NK-92 (cell line): ENCODE results near the gene HSP90AB1.

ENCODE experiments used
- DNase-seq: peaks from one replicate; lab custom pipeline; 2025; ENCODE audit not compliant: unreplicated experiment; lab: John Stamatoyannopoulos, UW

HSP90AB1 gene

DNA sequence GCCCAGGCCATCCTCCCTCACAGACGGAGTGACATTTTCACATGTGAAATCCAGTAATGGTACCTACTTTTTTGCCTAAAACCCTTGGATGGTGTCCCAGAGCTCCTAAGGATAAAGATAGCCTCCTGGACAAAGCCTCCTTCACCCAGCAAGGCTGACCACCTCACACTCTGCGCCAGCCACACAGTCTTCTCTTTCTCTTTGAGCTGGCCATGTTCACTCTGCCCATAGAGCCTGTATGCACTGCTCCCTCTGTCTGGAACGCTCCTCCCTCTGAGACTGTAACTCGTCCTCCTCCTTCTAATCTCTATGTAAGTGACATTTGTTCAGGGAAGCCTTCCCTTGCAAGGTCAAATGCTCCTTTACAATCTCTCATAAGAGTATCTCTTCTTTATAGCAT lies 38.0 kb downstream of the HSP90AB1 start:
- DNase-seq: no peak

DNA sequence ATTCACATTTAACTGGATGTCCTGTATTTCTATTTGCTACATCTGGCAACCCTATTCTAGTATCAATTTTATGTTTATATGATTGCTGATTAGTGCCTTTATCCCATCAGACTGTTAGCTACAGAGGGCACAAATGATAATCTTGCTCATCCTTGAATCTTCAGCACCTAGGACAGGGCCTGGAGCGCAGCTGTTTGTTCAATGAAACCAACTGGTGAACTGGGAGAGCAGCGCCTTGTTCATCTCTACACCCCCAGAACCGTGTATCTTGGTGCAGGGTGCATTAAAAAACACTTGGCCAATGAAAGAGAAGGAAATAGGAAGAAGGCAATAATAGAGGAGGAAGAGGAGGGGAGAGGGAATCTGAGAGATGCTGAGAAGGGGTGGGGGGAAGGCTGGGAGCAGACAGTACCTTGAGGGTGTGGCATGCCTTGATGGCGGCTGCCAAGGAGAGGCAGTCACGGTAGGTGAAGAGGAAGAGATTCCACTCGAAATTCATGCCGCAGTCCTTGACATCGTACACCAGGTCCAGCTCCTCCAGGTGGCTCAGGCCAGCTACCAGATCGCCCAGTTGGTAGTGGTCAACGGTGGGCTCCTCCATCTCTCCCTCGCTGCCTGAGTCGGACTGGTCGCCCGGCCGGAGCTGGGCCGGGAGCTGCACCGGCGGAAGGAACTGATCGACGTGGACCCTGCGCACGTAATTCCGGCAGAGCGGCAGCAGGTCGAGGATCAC lies 38.8 kb downstream of the HSP90AB1 start:
- no peak for DNase-seq

DNA sequence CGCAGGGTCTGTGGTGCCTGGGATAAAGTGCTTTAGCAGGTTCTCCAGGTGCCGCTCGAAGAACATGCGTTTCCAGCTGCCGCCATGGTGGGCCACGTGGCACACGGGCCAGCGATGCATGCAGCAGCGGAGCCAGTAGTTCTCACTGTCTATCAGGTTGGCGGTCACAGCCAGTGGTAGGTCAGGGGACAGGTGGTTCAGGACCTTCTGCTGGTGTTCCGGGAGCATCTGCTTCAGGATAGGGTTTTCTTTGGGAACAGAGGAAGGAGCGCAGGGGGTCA lies 39.3 kb downstream of the HSP90AB1 start:
- DNase-seq: no peak

DNA sequence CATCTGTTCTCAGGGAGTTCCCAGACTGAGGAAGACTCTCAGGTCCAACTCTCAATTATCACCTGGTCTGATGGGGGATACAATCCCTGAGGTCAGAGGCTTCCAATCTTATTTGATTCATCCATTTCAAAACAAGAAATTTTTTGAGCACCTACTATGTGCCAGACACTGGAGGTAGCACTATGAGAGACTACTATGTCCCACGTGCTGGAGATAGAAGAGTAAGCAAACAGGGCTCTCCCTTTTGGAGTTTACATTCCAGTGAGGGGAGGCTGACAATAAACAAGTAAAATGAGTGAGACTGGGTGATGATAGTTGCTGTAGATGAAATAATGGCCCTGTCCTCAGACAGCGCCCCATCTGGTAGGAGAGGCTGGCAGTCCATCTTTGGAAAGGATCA lies 39.8 kb downstream of the HSP90AB1 start:
- DNase-seq: no peak

DNA sequence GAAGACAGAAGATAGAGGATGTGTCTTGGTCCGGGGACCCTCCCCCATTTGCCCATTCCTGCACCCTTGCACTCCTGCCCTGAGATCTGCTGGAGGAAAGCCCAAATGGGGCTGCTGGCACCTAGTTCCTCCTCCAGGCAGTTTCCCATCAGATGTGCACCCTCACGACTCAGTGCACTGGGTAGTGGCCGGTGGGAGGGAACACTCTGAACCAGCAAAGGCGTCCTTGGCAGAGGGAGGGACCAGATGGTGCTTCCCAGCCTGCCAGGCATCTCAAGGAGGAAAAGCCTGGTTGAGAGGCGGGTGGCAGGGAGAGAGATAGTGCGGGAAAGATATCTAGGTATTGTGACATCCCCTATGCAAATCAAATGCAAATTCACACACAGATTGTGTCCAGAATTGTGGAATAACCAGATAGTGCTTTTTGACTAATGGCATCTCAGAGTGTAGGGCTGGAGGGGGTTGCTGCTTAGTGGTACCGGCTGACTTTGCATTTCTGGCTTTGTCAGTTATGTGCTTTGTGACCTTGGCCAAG lies 42.9 kb downstream of the HSP90AB1 start:
- no peak for DNase-seq

DNA sequence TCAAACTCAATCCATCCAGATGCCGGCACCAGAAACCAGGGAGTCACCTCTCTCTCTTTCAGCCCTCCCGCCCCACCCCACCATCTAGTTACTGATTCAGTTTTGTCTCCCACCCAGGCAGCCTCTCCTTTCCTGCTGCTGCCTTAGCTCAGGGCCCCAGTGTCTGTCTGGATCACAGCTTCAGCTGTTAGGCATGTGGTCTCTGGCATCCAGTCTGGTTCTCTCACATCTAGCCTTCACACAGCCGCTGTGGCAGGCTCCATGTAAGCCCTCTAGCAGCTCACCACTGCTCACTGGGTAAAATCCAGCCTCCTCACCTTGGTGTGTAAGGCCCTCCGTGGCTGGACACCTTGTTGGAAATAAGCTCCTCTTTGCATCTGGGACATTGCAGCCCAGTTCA lies 44.9 kb downstream of the HSP90AB1 start:
- no peak for DNase-seq

DNA sequence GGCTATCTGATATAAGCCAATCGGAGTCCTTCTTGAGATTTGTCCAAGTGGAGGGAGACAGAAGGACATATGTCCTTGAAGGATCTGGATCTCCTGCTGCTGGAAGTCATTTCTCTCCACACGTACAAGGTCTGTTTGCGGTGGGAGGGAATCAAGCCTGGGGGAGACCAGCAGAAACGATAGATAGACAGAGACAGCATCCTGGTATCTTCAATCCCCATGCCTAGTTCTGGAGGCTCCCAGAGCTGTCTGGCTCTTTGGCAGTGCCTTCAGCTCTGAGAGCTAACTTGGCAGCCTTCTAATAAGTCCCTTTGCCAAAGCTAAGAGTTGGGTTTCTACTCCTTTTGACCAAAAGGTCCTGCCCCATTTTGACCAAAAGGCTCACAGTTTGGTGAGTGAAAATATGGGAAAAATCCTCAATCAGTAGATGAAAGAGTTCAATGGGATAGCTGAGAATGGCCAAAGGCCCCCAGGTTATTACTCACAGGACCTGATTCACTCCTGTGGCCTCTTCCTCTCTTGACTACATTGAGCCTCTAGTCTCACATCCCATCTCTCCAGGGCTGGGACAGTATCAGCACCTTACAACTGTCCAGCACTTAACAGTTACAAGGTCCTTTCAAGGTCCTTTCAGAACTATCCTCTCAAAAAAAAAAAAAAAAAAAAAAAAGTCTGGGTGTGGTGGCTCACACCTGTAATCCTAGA lies 45.9 kb downstream of the HSP90AB1 start:
- no peak for DNase-seq

DNA sequence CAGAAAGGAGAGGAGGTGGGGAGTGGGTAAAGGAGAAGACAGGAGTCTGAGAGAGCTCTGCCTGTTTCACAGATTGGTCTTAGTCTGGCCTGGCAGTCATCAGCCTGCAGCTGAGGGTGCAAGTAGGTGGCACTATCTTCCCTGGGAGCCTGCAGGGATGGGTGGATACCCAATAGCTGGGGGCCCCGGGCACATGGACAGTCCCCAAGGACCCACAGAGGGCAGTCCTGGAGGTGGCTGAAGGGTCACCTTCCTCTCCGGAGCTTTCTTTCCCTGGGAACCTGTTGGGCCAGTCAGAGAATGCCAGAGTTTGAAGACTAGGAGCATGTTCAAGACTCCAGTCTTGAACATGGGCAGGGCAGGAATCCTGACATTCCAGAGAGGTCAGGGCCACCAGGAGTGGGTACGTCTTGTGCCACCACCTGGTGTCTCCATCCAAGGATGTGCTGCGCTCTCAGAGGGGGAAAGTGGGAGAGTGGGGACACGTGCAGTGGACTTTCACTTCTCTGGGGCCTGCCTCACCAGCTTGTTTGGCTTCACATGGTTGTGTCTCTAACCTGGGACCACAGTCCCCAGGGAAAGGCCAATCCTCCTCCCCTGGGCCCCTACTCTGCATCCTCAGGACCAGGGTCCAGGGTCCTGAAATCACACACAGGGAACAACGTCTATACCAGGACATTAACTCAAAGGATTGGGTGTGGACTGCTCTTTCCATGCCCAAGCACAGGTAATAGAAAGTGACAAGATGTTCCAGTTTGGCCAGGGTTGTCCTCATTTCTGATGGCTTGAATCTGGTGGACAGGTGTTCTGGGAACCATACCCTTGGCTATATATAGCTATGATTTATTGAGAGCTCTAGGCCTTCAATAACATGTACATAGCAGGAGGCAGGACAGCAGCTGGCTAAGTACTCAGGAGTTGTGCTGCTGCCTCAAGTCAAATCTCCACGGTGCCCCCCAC lies 48.2 kb downstream of the HSP90AB1 start:
- DNase-seq: no peak

DNA sequence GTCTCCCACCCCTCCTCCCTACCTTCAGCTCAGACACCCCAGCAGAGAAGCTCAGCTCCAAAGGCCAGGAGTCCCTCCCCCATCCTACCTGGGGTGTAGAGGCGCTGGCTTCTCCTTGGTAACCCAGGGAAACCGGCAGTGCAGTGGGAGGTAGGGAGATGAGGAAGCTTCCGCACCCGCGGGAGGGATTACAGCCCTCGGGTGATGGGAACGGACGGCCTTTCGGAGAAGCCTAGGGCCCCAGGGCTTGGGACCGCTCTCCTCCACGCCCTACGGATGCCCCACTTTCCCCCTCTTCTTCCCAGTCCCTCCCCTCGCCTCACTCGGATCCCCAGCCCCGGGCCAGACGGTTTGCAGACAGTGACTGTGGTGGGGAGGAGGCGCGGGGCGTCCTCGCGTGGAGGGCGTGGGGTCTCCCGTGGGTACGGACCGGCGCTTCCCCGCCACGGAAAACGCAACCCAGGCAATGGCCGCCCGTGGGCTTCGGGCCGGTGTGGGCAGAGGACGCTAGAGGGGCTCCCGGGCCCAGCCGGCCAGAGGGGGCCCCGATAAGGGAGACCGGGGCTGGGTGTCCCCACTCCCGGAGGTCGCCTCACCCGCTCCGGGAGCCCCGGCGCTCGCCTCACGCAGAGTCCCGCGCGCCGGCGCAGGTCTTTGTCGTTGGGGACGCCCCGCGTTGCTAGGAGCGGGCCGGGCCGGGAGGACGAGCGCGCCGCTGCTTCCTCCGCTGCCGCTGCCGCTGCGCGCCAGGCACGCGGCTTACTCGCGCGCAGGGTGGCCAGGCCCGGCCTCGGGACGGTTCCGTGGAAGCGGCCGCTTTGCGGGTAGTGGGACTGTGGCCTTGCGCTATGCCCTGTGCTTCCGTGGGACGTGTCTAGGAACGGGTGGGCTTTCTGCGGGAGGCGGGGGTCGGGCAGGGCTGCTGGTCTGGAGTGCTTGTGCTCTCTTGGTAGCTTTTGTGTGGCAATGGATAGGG lies 50.5 kb downstream of the HSP90AB1 start:
- no peak for DNase-seq

DNA sequence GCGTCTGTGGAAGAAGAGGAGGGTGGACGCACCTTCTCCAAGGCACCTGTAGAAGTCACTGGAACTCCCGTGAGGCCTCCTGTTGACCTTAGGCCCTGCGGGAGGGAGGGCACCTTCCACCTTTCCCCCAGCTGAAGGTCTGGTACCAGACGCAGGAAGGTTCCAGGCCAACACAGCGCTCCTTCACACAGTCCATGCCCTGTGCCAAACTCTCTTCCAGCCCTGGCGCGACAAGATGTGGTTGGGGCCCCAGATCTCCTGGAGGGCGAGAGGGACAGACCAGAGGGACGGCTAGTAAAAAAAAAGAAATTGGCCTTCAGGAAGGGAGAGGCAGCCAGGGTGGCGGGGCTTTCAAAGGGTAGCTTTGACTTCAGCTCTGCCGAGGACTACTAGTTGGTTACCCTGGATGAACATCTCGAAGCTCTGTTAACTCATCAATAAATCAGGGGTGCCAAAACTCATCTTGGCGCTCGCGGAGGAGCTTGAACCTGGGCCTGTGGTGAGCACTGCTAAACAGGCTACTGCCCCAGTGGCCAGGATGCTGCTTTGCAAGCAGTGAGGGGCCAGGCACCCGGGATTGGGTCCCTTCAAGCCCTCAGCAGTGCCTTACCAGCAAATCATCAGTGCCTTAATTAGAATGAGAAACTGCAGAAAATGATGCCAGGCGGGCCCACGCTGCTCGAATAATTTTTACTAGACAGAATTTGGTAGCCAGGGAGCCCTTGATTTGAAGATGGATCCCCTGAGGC lies 51.3 kb downstream of the HSP90AB1 start:
- no peak for DNase-seq

DNA sequence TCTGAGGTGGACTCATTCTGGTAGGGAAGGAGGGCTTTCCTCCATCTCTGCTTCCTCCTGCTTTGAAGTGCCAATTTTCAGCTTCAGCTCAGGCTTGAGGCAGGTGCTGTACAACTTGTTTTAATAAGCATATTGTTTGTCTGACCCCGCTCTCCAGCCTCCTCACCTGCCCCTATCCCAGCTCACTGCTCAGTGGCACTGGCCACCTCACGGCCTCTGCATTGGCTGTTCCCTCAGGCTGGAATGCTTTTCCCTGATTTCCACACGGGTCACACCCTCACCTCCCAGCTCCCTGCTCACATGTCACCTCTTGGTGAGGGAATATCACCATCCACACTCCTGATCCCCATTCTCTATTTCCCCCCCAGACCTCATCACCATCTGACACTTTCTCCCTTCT lies 52.0 kb downstream of the HSP90AB1 start:
- DNase-seq: no peak

DNA sequence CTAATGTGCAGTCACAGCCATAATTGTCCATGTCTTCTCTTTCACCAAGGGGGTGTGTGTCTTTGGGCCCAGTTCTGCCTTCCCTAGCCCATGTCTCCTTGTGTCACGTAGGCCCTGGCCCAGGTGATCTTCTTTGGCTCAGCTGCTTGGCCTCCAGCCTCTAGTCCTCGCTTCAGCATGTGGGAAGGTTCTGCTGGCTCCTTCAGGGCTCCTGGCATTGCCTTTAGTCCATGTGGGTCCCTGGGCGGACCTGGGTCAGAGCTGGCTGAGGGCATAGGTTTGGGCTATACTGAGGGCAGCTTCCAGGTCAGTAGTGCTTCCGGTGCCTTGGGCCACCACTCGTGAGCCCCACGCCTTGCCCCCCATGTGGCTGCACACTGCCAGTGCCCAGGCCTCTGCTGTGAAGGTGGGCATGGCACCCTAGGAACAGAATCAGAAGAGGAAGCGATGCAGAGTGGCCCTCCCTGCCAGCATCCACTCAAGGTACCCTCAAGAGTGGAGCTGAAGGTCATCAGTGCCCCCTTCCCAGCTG lies 53.5 kb downstream of the HSP90AB1 start:
- no peak for DNase-seq

DNA sequence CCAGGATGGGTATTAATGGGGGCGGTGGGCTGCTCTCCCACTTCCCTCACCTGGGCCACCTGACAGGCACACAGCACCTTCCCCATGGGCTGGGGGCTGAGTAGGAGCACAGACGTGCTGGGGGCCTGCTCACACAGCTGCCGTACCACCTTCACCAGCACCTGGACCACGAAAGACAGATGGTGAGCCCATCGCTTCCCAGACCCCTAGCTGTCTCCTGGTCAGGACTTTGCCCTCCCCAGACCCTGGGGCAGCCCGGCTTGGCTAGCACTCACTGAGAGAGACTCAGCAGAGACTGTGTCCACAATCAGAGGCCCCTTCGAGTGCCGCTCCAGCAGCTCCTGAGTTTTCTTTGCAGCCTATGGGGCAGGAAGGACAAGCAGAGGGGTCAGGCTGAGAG lies 54.2 kb downstream of the HSP90AB1 start:
- DNase-seq: no peak

DNA sequence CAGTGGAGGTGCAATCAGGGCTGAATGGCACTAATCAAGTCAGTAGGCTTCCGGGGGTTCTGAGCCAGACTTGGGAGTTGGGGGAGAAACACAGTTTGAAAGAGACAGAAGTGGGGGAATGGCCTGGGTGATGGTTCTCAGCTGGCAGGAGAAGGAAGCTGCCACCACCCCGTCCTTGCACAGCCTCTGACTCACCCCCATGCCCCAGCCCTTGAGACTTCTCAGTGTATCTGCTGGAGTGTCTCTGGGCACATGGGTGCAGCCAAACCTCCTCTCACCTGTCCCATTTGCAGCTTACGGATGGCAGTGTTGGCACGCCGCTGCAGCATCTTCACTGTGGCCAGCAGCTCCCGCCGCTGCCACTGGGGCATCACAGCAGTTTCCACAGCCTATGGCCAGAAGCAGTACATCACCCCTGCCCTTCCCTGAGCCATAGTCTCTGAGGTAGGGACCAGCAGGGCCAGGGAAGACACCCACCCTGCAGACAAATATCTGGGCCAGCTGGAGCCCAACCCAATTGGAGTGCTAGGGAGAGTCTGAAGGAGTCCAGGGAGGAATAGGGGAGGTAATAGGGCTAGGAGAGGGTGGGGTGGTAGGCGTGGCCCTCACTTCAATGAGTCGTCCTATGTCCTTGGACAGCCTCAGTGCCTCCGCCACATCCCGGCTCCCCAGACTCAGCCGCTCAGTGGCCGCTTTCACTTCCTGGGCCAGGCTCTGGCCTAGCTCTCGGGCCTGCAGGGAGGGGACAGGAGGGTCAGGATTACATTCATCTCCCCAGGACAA lies 55.1 kb downstream of the HSP90AB1 start:
- DNase-seq: no peak

DNA sequence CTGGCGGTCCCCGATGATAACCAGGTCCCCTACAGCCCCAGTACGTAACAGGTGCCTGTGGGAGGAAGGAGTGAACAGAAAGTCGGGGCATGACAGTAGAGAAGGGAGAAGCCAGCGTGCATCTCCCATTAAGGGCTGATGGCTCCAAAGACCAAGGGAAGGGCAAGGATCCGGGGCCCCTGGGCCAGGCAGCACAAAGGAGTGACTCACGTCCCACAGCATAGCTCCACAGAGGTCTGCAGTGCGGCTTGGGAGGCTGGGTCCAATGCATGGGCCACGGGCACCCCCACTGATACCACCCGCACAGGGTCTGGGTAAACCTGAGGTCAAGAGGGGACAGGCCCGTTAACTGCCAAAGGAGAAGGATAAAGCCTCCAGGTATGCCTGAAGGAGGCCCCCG lies 56.0 kb downstream of the HSP90AB1 start:
- DNase-seq: no peak
